DOHH2 (cell line): Measurements from ENCODE around the gene ZBTB4.

ENCODE experiments used
- EZH2phosphoT487 ChIP-seq: fragments of 200-600 bp; sonication (generic); IDR thresholded peaks from 2 replicates; pipeline ENCODE4 v1.6.1; 2017; ENCODE audit warnings: borderline replicate concordance, mild to moderate bottlenecking, antibody characterized with exemption, low read length, moderate library complexity, mixed read lengths
- TF ChIP-seq, protein P1 (sequence below): fragments of 200-600 bp; sonication (generic); IDR thresholded peaks from one replicate; pipeline ENCODE4 v1.5.1; 2014; ENCODE audit warnings: antibody characterized with exemption, mild to moderate bottlenecking, low read depth, low read length; ENCODE audit not compliant: poor library complexity, severe bottlenecking

DNA sequence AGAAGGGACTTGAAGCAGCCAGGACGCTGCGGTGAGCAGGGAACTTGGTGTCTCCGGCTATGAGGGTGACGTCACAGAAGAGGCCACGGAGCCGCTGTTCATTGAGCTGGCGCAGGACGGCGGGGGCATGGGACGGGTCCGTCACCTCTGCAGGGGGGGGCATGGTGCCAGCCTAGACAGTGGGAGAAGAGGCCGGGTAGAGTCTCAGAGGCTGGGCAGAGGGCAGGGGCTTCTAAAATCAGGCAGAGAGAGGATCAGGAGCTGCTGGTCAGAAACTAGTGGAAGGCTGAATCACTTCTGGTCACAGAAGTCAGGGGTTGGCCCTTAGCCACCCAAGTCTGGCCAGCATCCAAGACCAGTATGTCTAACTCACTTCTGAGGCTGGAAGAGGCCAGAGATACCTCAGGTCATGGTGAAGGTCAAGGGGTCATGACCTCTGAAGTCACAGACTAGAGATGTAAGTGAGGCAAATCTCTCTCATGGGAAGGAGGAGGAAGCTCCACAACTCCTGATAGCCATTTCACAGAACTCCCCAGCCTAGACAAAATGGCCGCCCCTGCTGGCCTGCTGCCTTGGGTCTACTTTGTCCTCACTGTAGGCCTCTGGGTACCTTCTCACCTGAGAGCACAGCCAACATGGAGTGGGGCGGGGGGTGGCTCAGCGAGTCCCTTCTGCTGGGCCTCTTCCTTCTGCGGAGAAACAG is 12.6 kb downstream of the ZBTB4 start:
- TF ChIP-seq, protein P1, sequence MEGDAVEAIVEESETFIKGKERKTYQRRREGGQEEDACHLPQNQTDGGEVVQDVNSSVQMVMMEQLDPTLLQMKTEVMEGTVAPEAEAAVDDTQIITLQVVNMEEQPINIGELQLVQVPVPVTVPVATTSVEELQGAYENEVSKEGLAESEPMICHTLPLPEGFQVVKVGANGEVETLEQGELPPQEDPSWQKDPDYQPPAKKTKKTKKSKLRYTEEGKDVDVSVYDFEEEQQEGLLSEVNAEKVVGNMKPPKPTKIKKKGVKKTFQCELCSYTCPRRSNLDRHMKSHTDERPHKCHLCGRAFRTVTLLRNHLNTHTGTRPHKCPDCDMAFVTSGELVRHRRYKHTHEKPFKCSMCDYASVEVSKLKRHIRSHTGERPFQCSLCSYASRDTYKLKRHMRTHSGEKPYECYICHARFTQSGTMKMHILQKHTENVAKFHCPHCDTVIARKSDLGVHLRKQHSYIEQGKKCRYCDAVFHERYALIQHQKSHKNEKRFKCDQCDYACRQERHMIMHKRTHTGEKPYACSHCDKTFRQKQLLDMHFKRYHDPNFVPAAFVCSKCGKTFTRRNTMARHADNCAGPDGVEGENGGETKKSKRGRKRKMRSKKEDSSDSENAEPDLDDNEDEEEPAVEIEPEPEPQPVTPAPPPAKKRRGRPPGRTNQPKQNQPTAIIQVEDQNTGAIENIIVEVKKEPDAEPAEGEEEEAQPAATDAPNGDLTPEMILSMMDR: no peak
- no peak for TF ChIP-seq EZH2phosphoT487
